ENCODE measurements around the gene COL4A5.

The COL4A5 gene

DNA sequence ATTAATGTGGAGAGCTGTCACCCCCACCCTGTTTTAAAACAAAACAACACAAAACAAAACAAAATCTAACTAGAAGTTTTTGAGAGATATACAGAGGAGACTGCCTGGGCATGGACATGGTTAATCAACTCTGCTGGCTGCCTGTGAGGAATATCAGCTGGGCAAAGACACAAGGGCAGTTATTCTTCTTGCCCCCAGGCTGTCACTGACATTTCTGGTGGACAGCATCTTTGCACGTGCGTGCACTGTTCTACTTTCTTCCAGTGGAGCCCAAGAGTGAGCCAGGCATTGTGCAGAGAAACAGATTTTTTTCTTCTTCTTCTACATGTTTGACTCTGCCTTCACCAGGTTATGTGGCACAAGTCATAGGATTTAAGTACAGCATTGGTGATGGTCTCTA, 282.9 kb downstream of the COL4A5 start:
- no peak overlapping the region for H3K4me2 ChIP-seq (ENCODE audit: low read length)
- no peaks in the 10 kb centered on the region for H3K4me1 ChIP-seq
- no peaks in the 10 kb centered on the region for H3K79me2 ChIP-seq
- no peak overlapping the region for H3K9ac ChIP-seq
- H3K36me3 ChIP-seq (ENCODE audit: control insufficient read depth, insufficient read depth, low read length) = no peaks in the 10 kb centered on the region
- H3K4me3 ChIP-seq (ENCODE audit: low read depth, low read length) = no peak overlapping the region
- no peaks in the 10 kb centered on the region for H3K27me3 ChIP-seq (ENCODE audit: control insufficient read depth, insufficient read depth, low read length)
- no peaks in the 10 kb centered on the region for H3K9me3 ChIP-seq (ENCODE audit: control insufficient read depth, low read length)
- no peak overlapping the region for H3K27ac ChIP-seq
- TF ChIP-seq, protein P1, sequence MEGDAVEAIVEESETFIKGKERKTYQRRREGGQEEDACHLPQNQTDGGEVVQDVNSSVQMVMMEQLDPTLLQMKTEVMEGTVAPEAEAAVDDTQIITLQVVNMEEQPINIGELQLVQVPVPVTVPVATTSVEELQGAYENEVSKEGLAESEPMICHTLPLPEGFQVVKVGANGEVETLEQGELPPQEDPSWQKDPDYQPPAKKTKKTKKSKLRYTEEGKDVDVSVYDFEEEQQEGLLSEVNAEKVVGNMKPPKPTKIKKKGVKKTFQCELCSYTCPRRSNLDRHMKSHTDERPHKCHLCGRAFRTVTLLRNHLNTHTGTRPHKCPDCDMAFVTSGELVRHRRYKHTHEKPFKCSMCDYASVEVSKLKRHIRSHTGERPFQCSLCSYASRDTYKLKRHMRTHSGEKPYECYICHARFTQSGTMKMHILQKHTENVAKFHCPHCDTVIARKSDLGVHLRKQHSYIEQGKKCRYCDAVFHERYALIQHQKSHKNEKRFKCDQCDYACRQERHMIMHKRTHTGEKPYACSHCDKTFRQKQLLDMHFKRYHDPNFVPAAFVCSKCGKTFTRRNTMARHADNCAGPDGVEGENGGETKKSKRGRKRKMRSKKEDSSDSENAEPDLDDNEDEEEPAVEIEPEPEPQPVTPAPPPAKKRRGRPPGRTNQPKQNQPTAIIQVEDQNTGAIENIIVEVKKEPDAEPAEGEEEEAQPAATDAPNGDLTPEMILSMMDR (IDR thresholded peaks at IDR 0.05) = no peak
- H2AFZ ChIP-seq = no peak overlapping the region

DNA sequence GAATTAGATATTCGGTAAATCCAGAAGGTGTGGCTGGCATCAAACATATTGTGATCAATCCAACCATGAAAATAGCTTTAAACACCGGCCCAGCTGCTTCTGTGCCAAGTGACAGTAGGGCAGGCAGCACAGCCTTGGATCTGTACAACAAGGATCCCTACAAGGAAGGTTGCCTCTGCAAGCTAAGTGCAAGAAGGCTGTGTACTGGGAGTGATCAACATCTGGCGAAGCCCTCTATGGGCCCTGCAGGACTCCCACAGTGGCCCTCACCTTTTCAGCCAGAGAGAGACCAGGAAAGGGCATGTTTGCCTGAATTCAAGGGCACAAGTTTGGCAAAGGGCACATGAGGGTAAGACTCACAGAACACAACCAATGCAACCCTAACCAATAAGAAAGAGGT, 287.1 kb downstream of the COL4A5 start:
- TF ChIP-seq, protein P1 (IDR thresholded peaks at IDR 0.05) = no peak
- no peak overlapping the region for H3K9ac ChIP-seq
- no peak overlapping the region for H3K4me2 ChIP-seq (ENCODE audit: low read length)
- no peak overlapping the region for H3K4me3 ChIP-seq (ENCODE audit: low read depth, low read length)
- H3K9me3 ChIP-seq (ENCODE audit: control insufficient read depth, low read length) = no peaks in the 10 kb centered on the region
- H3K27ac ChIP-seq = no peak overlapping the region
- no peaks in the 10 kb centered on the region for H3K36me3 ChIP-seq (ENCODE audit: control insufficient read depth, insufficient read depth, low read length)
- no peaks in the 10 kb centered on the region for H3K4me1 ChIP-seq
- H2AFZ ChIP-seq = no peak overlapping the region
- no peaks in the 10 kb centered on the region for H3K79me2 ChIP-seq
- H3K27me3 ChIP-seq (ENCODE audit: control insufficient read depth, insufficient read depth, low read length) = no peaks in the 10 kb centered on the region

DNA sequence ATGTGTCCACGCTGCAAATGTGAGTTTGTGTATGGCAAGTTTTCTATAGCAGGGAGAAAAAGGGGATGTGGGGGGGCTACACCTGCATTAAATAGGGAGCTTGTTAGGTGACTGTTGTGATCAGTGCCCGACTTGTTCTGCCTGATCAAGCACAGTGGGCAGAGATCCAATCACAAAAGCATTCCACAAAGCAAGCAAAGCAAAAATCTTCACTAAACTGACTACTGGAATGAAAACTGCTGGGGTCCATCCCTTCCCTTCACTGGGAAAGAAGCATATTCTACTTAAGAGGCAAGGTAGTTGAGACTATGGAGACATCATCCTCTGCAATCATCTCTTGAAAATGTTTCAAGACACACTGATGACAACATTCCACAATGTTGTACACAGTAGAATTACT, 291.5 kb downstream of the COL4A5 start:
- Histone ChIP-seq H2AFZ (no peak overlapping the region), H3K4me3 (ENCODE audit: low read depth, low read length) (no peak overlapping the region), H3K27me3 (ENCODE audit: control insufficient read depth, insufficient read depth, low read length) (no peaks in the 10 kb centered on the region), H3K9me3 (ENCODE audit: control insufficient read depth, low read length) (no peaks in the 10 kb centered on the region), H3K4me1 (no peaks in the 10 kb centered on the region), H3K9ac (no peak overlapping the region), H3K27ac (no peak overlapping the region), H3K4me2 (ENCODE audit: low read length) (no peak overlapping the region), H3K79me2 (no peaks in the 10 kb centered on the region), H3K36me3 (ENCODE audit: control insufficient read depth, insufficient read depth, low read length) (no peaks in the 10 kb centered on the region)
- TF ChIP-seq, protein P1 (IDR thresholded peaks at IDR 0.05) = no peak

DNA sequence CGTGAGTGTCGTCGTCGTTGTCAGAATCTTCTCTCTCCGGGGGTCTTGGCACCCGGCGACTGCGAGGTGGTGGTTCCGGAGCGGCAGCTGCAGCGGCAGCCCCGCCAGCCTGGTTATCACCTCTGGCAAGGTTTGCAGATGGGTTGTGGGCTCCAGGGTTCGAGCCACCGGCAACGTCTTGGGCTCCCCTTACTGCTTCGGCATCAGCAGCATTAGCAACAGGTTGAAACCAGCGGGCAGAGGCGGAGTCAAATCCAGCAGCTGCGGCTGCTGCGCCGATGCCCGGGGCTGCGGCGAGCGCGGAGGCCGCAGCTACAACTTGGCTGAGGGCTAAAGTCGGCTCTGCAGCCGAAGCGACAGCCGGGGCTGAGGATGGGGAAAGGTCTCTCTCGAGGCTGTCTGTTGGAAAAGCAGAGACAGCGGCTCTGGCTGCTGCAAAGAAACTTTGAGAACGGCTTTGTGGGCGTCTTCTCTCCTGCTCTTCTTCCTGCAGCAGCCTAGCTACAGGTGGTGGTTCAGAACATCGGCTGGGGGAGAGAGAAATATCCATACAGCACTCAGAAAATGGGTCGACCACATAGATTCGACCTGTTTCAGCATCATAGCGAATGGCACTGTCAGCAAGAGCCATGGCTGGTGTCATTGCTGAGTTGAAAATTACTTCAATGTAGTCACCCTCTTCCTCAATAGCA, 293.1 kb downstream of the COL4A5 start:
- Histone ChIP-seq H2AFZ (no peak overlapping the region), H3K9me3 (ENCODE audit: control insufficient read depth, low read length) (no peaks in the 10 kb centered on the region), H3K36me3 (ENCODE audit: control insufficient read depth, insufficient read depth, low read length) (no peaks in the 10 kb centered on the region), H3K4me3 (ENCODE audit: low read depth, low read length) (no peak overlapping the region), H3K27ac (no peak overlapping the region), H3K9ac (no peak overlapping the region), H3K27me3 (ENCODE audit: control insufficient read depth, insufficient read depth, low read length) (no peaks in the 10 kb centered on the region), H3K4me2 (ENCODE audit: low read length) (no peak overlapping the region), H3K79me2 (no peaks in the 10 kb centered on the region), H3K4me1 (no peaks in the 10 kb centered on the region)
- TF ChIP-seq, protein P1 (IDR thresholded peaks at IDR 0.05) = no peak

DNA sequence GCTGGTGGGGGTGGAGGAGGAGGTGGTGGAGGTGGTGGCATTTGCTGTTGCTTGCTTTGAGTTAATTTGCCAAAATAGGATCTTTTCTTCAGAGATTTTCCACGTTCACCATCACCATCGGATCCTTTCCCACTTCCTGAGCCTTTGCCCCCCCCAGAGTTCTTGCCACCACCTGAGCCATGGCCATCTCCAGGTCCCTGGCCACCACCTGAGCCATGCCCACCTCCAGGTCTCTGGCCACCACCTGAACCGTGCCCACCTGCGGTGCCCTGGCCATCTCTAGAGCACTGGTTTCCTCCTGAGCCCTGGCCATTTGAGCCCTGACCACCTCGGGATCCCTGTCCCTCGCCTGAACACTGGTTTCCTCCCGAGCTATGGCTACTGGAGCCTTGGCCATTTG, 294.8 kb downstream of the COL4A5 start:
- H2AFZ ChIP-seq = no peak overlapping the region
- H3K9me3 ChIP-seq (ENCODE audit: control insufficient read depth, low read length) = no peaks in the 10 kb centered on the region
- no peak overlapping the region for H3K4me3 ChIP-seq (ENCODE audit: low read depth, low read length)
- H3K79me2 ChIP-seq = no peaks in the 10 kb centered on the region
- no peak overlapping the region for H3K4me2 ChIP-seq (ENCODE audit: low read length)
- no peaks in the 10 kb centered on the region for H3K36me3 ChIP-seq (ENCODE audit: control insufficient read depth, insufficient read depth, low read length)
- H3K9ac ChIP-seq = no peak overlapping the region
- H3K27me3 ChIP-seq (ENCODE audit: control insufficient read depth, insufficient read depth, low read length) = no peaks in the 10 kb centered on the region
- no peak overlapping the region for H3K27ac ChIP-seq
- TF ChIP-seq, protein P1 (IDR thresholded peaks at IDR 0.05) = no peak
- no peaks in the 10 kb centered on the region for H3K4me1 ChIP-seq
